ENCODE data around the gene AMT. TPM values are rescaled to one million over a fixed set of nuclear protein-coding genes. Genes with fewer than 3 reads are reported as not detected.
A peak's percentile ranks its signal among the peaks of the same experiment; 100 is the strongest.

The AMT gene
- total RNA-seq, 2 donors from 2014 or later, result 20.6 to 24.5 TPM

GRCh38 chr3:49445391-49445790 is 23.1 kb upstream of the AMT start:
- no peaks in the 10 kb centered on the region for H3K36me3 ChIP-seq
- H3K4me1 ChIP-seq, result no peaks in the 10 kb centered on the region
- H3K9ac ChIP-seq (ENCODE audit: low read depth in 2 of 2, low read length in 2 of 2), result no peak overlapping the region
- H3K4me3 ChIP-seq, result no peak overlapping the region
- no peak for DNase-seq
- no peak overlapping the region for H3K27ac ChIP-seq
- no peak for TF ChIP-seq CTCF (IDR thresholded peaks at IDR 0.05)
- H3K9me3 ChIP-seq, result no peaks in the 10 kb centered on the region
- intact Hi-C loops (cut with DNase I), result loop anchor here (5.0 kb wide), 2 partner anchors 148 to 458 kb away; no protein-coding TSS in a partner anchor
- no peaks in the 10 kb centered on the region for H3K27me3 ChIP-seq

GRCh38 chr3:49434731-49435130 is 12.5 kb upstream of the AMT start:
- Histone ChIP-seq H3K27ac (no peak overlapping the region), H3K4me1 (no peaks in the 10 kb centered on the region), H3K9ac (ENCODE audit: low read depth in 2 of 2, low read length in 2 of 2) (no peak overlapping the region), H3K4me3 (no peak overlapping the region), H3K27me3 (no peaks in the 10 kb centered on the region), H3K36me3 (no peaks in the 10 kb centered on the region), H3K9me3 (no peaks in the 10 kb centered on the region)
- TF ChIP-seq CTCF (IDR thresholded peaks at IDR 0.05), result no peak
- DNase-seq, result no peak
- intact Hi-C loops (cut with DNase I), result no loop called here

DNA sequence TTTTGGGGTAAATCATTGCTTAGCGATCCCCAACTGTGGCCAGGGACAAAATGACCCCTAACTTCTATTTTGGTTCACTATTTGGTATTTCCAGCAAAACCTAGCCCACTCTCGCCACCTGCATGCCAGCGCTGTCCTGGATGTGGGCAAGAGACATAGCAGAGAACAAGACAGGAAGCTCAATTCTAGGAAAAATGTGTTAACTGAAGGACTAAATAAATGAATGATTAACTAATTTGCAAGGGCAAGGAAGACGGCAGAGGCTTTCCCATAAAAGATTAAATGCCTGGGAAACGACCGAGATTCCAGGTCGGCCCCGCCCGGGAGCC is 6.4 kb upstream of the AMT start:
- no peaks in the 10 kb centered on the region for H3K9me3 ChIP-seq
- no peak for TF ChIP-seq CTCF (IDR thresholded peaks at IDR 0.05)
- no peaks in the 10 kb centered on the region for H3K27me3 ChIP-seq
- H3K36me3 ChIP-seq, result no peaks in the 10 kb centered on the region
- peak overlapping the region; percentile 68 for H3K4me3 ChIP-seq
- H3K27ac ChIP-seq, result peak overlapping the region; percentile 91
- H3K9ac ChIP-seq (ENCODE audit: low read depth in 2 of 2, low read length in 2 of 2), result peak overlapping the region; percentile 32 to 74
- no peaks in the 10 kb centered on the region for H3K4me1 ChIP-seq
- DNase-seq, result no peak
- intact Hi-C loops (cut with DNase I), result no loop called here

DNA sequence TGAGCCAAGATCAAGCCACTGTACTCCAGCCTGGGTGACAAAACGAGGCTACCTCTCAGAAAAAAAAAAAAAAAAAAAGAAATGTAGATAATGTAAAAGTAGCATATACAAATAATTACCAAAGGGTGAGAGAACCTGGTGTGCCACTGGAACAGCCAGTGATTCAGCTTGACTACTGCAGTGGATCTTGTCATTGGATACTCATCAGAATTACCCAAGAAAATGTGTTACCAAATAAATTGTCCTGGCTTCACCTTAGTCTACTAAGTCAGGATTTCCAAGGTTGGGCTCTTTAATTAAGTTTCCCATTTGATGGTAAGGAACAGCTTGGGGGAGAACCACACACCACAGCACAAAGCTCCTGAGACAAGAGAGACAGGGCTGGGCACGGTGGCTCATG is 5.3 kb upstream of the AMT start:
- no peak for TF ChIP-seq CTCF (IDR thresholded peaks at IDR 0.05)
- Histone ChIP-seq H3K9ac (ENCODE audit: low read depth in 2 of 2, low read length in 2 of 2) (no peak overlapping the region), H3K4me1 (peaks cover under 1% of the 10 kb centered on the region), H3K27me3 (no peaks in the 10 kb centered on the region), H3K27ac (no peak overlapping the region), H3K36me3 (no peaks in the 10 kb centered on the region), H3K4me3 (no peak overlapping the region), H3K9me3 (no peaks in the 10 kb centered on the region)
- no peak for DNase-seq
- intact Hi-C loops (cut with DNase I), result no loop called here

- DNase-seq, result no peak
- Histone ChIP-seq H3K27me3 (no peaks in the 10 kb centered on the region), H3K27ac (no peak overlapping the region), H3K4me3 (no peak overlapping the region), H3K9ac (ENCODE audit: low read depth in 2 of 2, low read length in 2 of 2) (no peak overlapping the region), H3K9me3 (no peaks in the 10 kb centered on the region), H3K36me3 (no peaks in the 10 kb centered on the region), H3K4me1 (peaks cover 3% of the 10 kb centered on the region)
- no peak for TF ChIP-seq CTCF (IDR thresholded peaks at IDR 0.05)
- intact Hi-C loops (cut with DNase I), result no loop called here
Observed at GRCh38 chr3:49424816-49425215, 2.5 kb upstream of the AMT start.

DNA sequence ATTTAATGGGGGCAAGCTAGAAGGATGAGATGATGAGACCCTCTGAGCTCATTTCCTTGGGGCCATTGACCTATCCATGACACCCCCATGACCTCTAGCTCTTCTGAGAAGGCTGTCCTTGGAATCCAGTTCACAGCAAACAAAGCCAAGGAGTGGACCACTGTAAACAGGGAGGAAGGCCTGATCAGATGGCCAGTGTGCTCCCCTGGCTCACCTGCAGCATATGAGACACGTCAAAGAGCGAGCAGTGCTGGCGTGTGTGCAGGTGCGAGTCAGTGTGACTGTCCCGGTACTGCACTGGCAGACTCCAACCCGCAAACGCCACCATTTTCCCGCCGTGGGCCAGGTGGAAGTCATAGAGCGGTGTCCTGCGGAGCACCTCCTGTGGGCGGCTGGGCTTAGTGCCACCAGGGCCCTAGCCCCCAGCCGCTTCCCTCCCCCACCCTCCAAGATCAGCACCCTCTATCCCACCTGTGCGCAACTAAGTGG is 339 bp downstream of the AMT start:
- peak overlapping the region; percentile 34 for H3K4me3 ChIP-seq
- intact Hi-C loops (cut with DNase I), result no loop called here
- no peaks in the 10 kb centered on the region for H3K36me3 ChIP-seq
- no peaks in the 10 kb centered on the region for H3K9me3 ChIP-seq
- no peak overlapping the region for H3K27ac ChIP-seq
- peaks cover 3% of the 10 kb centered on the region for H3K4me1 ChIP-seq
- no peaks in the 10 kb centered on the region for H3K27me3 ChIP-seq
- TF ChIP-seq CTCF (IDR thresholded peaks at IDR 0.05), result no peak
- DNase-seq, result no peak
- peak overlapping the region in 1 of 2 donors; percentile 72 for H3K9ac ChIP-seq (ENCODE audit: low read depth in 2 of 2, low read length in 2 of 2)
